ENCODE measurements around the gene NEK10. TPM values are rescaled to one million over a fixed set of nuclear protein-coding genes. Genes with fewer than 3 reads are reported as not detected.

Gene NEK10
- total RNA-seq, 4 donors from 2014 or later: 1.7 to 2.1 (median 2.1) TPM; not detected in 1

GRCh38 chr3:27356976-27357375, 12.2 kb downstream of the NEK10 start:
- intact Hi-C loops (cut with DNase I; ENCODE audit: low total_unique reads): no loop called here
- no peak overlapping the region for H3K4me3 ChIP-seq (ENCODE audit: low read depth, poor library complexity, severe bottlenecking)
- DNase-seq (ENCODE audit: low spot score in 2 of 2): no peak
- 85% methylated on average over 3 of the region's 3 CpGs for WGBS, 2 donors
- TF ChIP-seq POLR2A (IDR thresholded peaks at IDR 0.05): no peak
- TF ChIP-seq CTCF (IDR thresholded peaks at IDR 0.05): no peak

- 62 to 69% methylated on average over 4 of the region's 4 CpGs for WGBS, 2 donors
- no peak for TF ChIP-seq CTCF (IDR thresholded peaks at IDR 0.05)
- TF ChIP-seq POLR2A (IDR thresholded peaks at IDR 0.05): no peak
- DNase-seq (ENCODE audit: low spot score in 2 of 2): no peak
- intact Hi-C loops (cut with DNase I; ENCODE audit: low total_unique reads): no loop called here
- H3K4me3 ChIP-seq (ENCODE audit: low read depth, poor library complexity, severe bottlenecking): no peak overlapping the region
Observed at GRCh38 chr3:27354588-27355203, 14.5 kb downstream of the NEK10 start.

- intact Hi-C loops (cut with DNase I; ENCODE audit: low total_unique reads): no loop called here
- 41 to 49% methylated on average over 5 of the region's 5 CpGs for WGBS, 2 donors
- TF ChIP-seq POLR2A (IDR thresholded peaks at IDR 0.05) (no peak), CTCF (IDR thresholded peaks at IDR 0.05) (no peak)
- no peak overlapping the region for H3K4me3 ChIP-seq (ENCODE audit: low read depth, poor library complexity, severe bottlenecking)
- DNase-seq (ENCODE audit: low spot score in 2 of 2): no peak
Observed at GRCh38 chr3:27354161-27354560, 15.0 kb downstream of the NEK10 start.

GRCh38 chr3:27353221-27353620, 16.0 kb downstream of the NEK10 start:
- intact Hi-C loops (cut with DNase I; ENCODE audit: low total_unique reads): no loop called here
- no peak for TF ChIP-seq CTCF (IDR thresholded peaks at IDR 0.05)
- TF ChIP-seq POLR2A (IDR thresholded peaks at IDR 0.05): no peak
- WGBS, 2 donors: 31 to 45% methylated on average over 1 of the region's 1 CpG

GRCh38 chr3:27352047-27352446, 17.1 kb downstream of the NEK10 start:
- no peak for DNase-seq (ENCODE audit: low spot score in 2 of 2)
- WGBS, 2 donors: 79 to 80% methylated on average over 3 of the region's 3 CpGs
- TF ChIP-seq POLR2A (IDR thresholded peaks at IDR 0.05): no peak
- TF ChIP-seq CTCF (IDR thresholded peaks at IDR 0.05): no peak
- intact Hi-C loops (cut with DNase I; ENCODE audit: low total_unique reads): no loop called here
- H3K4me3 ChIP-seq (ENCODE audit: low read depth, poor library complexity, severe bottlenecking): no peak overlapping the region

More at GRCh38 chr3:27353221-27353620, 16.0 kb downstream of the NEK10 start:
- no peak for DNase-seq (ENCODE audit: low spot score in 2 of 2)
- H3K4me3 ChIP-seq (ENCODE audit: low read depth, poor library complexity, severe bottlenecking): no peak overlapping the region

GRCh38 chr3:27349832-27350231, 19.4 kb downstream of the NEK10 start:
- H3K4me3 ChIP-seq (ENCODE audit: low read depth, poor library complexity, severe bottlenecking): no peak overlapping the region
- 65 to 74% methylated on average over 3 of the region's 3 CpGs for WGBS, 2 donors
- TF ChIP-seq CTCF (IDR thresholded peaks at IDR 0.05): no peak
- no peak for TF ChIP-seq POLR2A (IDR thresholded peaks at IDR 0.05)
- DNase-seq (ENCODE audit: low spot score in 2 of 2): no peak
- intact Hi-C loops (cut with DNase I; ENCODE audit: low total_unique reads): no loop called here

All from lower leg skin (tissue), 4 donors.